ENCODE results near the gene TNFRSF21. TPM values are rescaled to one million over a fixed set of nuclear protein-coding genes. Genes with fewer than 3 reads are reported as not detected.

The TNFRSF21 gene
- total RNA-seq, 1 experiment from 2014 or later = 19.3 TPM

DNA sequence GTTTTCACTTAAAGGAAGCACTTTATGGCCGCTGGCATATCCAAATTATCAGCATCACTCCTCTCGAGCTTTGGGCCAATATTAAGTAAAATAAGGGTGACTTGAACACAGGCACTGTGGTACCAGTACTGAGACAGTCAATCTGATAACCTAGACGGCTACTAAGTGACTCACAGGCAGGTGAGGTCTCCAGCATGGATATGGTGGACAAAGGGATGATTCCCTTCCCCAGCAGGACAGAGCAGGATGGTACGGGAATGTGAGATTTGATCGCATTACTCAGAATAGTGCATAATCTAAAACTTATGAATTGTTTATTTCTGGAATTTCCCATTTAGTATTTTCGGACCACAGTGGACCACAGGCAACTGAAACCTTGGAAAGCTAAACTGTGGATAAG is 55.7 kb downstream of the TNFRSF21 start:
- intact Hi-C loops (cut with micrococcal nuclease) = no loop called here
- peaks cover 7% of the 10 kb centered on the region for H3K36me3 Mint-ChIP-seq (ENCODE audit: insufficient read depth, unreplicated experiment)
- H3K4me1 Mint-ChIP-seq (ENCODE audit: insufficient read depth, unreplicated experiment) = no peaks in the 10 kb centered on the region
- H3K9me3 Mint-ChIP-seq (ENCODE audit: unreplicated experiment) = no peaks in the 10 kb centered on the region
- no TSS peak for BruUV-seq (replicated peaks)
- H3K27ac Mint-ChIP-seq (ENCODE audit: low read depth, unreplicated experiment) = no peak overlapping the region
- ChIA-PET POLR2A (no interaction called here), CTCF (interaction anchor here (0.6 to 1.1 kb wide), 2 partner anchors 104 to 156 kb away, joined by 3 to 4 read pairs; no protein-coding TSS in a partner anchor)
- DNase-seq (ENCODE audit: unreplicated experiment) = no peak
- TF ChIP-seq CTCF (IDR thresholded peaks at IDR 0.05; ENCODE audit: unreplicated experiment) = no peak
- no peaks in the 10 kb centered on the region for H3K27me3 Mint-ChIP-seq (ENCODE audit: insufficient read depth, unreplicated experiment)
- no peak overlapping the region for H3K4me3 Mint-ChIP-seq (ENCODE audit: unreplicated experiment)

GRCh38 chr6:47253136-47253535 is 56.6 kb downstream of the TNFRSF21 start:
- CTCF ChIA-PET = interaction anchor here (1.0 kb wide), 2 partner anchors 9 to 155 kb away, joined by 3 read pairs; no protein-coding TSS in a partner anchor
- Mint-ChIP-seq H3K27me3 (ENCODE audit: insufficient read depth, unreplicated experiment) (no peaks in the 10 kb centered on the region), H3K36me3 (ENCODE audit: insufficient read depth, unreplicated experiment) (peaks cover 7% of the 10 kb centered on the region), H3K4me3 (ENCODE audit: unreplicated experiment) (no peak overlapping the region), H3K4me1 (ENCODE audit: insufficient read depth, unreplicated experiment) (no peaks in the 10 kb centered on the region), H3K27ac (ENCODE audit: low read depth, unreplicated experiment) (no peak overlapping the region), H3K9me3 (ENCODE audit: unreplicated experiment) (no peaks in the 10 kb centered on the region)
- BruUV-seq (replicated peaks) = no TSS peak
- intact Hi-C loops (cut with micrococcal nuclease) = no loop called here
- TF ChIP-seq CTCF (IDR thresholded peaks at IDR 0.05; ENCODE audit: unreplicated experiment) = no peak
- POLR2A ChIA-PET = interaction anchor here (0.6 to 0.7 kb wide), 2 partner anchors 9 to 1096 kb away, joined by 3 to 4 read pairs; no protein-coding TSS in a partner anchor
- DNase-seq (ENCODE audit: unreplicated experiment) = no peak

DNA sequence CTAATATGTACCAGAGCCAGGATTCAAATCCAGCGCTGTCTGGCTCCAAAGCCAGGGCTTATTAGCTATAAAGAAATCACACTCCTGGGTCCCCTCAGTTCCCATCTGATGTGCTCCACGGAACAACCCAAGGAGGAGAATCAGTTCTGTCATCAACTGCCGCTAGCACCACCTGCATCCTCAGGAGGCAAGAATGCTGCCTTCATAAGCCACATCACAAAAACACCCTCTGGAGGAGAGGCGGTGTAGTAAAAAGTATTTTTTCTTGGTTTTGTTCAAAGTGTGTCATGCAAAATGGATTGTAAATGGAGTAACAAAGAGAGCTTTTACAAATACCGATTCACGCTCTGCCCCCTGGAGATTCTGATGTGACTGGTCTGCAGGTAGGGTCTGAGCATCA is 57.1 kb downstream of the TNFRSF21 start:
- no TSS peak for BruUV-seq (replicated peaks)
- Mint-ChIP-seq H3K27ac (ENCODE audit: low read depth, unreplicated experiment) (no peak overlapping the region), H3K27me3 (ENCODE audit: insufficient read depth, unreplicated experiment) (no peaks in the 10 kb centered on the region), H3K4me1 (ENCODE audit: insufficient read depth, unreplicated experiment) (no peaks in the 10 kb centered on the region), H3K36me3 (ENCODE audit: insufficient read depth, unreplicated experiment) (peaks cover 6% of the 10 kb centered on the region), H3K9me3 (ENCODE audit: unreplicated experiment) (no peaks in the 10 kb centered on the region), H3K4me3 (ENCODE audit: unreplicated experiment) (no peak overlapping the region)
- no peak for TF ChIP-seq CTCF (IDR thresholded peaks at IDR 0.05; ENCODE audit: unreplicated experiment)
- CTCF ChIA-PET = interaction anchor here (1.0 kb wide), 2 partner anchors 9 to 154 kb away, joined by 3 read pairs; no protein-coding TSS in a partner anchor
- intact Hi-C loops (cut with micrococcal nuclease) = no loop called here
- no peak for DNase-seq (ENCODE audit: unreplicated experiment)
- POLR2A ChIA-PET = no interaction called here

DNA sequence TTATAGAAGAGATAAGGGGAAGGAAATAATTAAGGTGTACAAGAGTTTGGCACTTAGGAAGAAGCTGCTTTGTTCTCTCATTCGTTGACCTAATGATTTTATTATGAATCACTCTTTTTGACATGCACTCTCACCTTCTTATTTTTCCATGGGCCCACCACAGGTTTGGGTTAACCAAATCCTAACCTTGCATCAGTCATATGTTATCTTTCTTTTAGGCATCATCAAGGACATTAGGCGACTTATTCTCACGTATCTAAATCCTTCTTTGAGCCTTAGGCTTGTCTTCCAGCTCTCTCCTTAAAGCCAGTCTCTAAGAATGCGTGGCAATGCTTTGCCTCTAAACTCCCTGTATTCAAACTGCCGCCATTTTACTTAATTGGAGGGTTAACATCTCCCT is 58.3 kb downstream of the TNFRSF21 start:
- Mint-ChIP-seq H3K4me3 (ENCODE audit: unreplicated experiment) (no peak overlapping the region), H3K9me3 (ENCODE audit: unreplicated experiment) (no peaks in the 10 kb centered on the region), H3K36me3 (ENCODE audit: insufficient read depth, unreplicated experiment) (no peaks in the 10 kb centered on the region), H3K27ac (ENCODE audit: low read depth, unreplicated experiment) (no peak overlapping the region), H3K4me1 (ENCODE audit: insufficient read depth, unreplicated experiment) (peaks cover 8% of the 10 kb centered on the region), H3K27me3 (ENCODE audit: insufficient read depth, unreplicated experiment) (no peaks in the 10 kb centered on the region)
- no TSS peak for BruUV-seq (replicated peaks)
- ChIA-PET CTCF (no interaction called here), POLR2A (interaction anchor here (0.5 to 0.8 kb wide), 3 partner anchors 8 to 215 kb away, joined by 3 to 4 read pairs (median 3); no protein-coding TSS in a partner anchor)
- DNase-seq (ENCODE audit: unreplicated experiment) = no peak
- no peak for TF ChIP-seq CTCF (IDR thresholded peaks at IDR 0.05; ENCODE audit: unreplicated experiment)
- intact Hi-C loops (cut with micrococcal nuclease) = no loop called here
